ENCODE data around the gene PRLR. TPM values are rescaled to one million over a fixed set of nuclear protein-coding genes. Genes with fewer than 3 reads are reported as not detected.

PRLR gene
- total and polyA plus RNA-seq, 10 donors = 0.02 to 0.82 (median 0.26) TPM

DNA sequence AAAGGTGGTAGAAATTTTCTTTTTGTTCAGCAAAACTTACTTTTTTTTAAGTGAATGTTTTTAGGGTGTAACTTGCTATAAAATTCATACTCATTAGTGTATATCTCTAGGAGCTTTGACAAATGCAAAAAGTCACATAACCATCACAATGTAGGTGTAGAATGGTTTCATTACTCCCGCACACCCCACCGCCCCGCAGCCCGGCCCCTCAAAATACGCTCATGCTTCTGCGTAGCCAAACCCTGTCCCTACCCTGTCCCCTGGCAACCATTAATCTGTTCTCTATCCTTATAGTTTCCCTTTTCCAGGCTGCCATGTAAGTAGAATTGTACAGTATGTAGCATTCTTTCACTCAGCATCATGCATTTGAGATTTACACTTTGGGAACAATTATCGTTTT is 9.2 kb upstream of the PRLR start:
- Histone ChIP-seq H3K4me3 (no peak overlapping the region), H3K9me3 (no peaks in the 10 kb centered on the region), H3K27ac (no peak overlapping the region), H3K4me1 (no peaks in the 10 kb centered on the region), H3K36me3 (no peaks in the 10 kb centered on the region), H3K27me3 (replicated peaks in 1 of 7) (no peaks in the 10 kb centered on the region)
- WGBS, 5 donors = 94 to 98% (median 95%) methylated on average over 7 of the region's 7 CpGs
- TF ChIP-seq POLR2A (IDR thresholded peaks at IDR 0.05) (no peak), POLR2AphosphoS5 (IDR thresholded peaks at IDR 0.05) (no peak), CTCF (IDR thresholded peaks at IDR 0.05 in 8 of 11, conservative IDR thresholded peaks at IDR 0.05 in 3 of 11) (no peak)
- DNase-seq = no peak
- intact Hi-C loops (cut with DNase I; ENCODE audit: low total_unique reads) = no loop called here

DNA sequence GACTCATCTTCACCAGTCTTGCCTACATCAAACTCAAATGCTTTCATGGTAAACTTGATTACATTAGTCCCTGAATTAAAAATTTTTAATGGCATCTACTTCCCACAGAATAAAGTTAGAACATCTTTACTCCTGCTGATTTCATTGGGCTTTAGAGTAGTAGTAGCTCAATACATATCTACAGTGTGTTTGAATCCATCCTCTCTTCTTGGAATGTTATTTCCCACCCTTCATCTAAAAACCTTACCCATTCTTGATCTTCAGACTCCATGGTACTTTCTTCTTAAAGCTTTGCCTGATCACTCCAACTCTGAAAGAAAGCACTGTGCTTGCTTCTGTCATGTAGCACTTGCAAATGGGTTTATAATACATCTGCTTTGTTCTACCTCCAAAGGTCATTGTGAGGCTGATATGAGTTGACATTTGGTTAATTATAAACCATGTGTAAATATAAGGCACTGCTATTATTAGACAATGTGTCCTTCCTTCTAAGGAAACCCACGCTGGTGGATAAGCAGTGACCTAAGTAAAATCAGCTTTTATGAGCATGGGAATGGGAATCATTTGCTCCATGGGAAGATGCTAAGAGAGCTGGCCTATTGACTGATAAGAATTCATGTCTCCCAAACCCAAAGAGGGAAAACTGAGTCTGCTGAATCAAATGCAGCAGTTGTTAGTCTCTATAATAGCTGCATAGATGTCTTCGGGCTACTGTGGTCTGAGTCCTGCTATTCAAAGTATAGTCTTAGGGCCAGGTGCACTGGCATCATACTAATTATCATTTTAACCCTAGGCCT is 7.5 kb upstream of the PRLR start:
- Histone ChIP-seq H3K27me3 (replicated peaks in 1 of 7) (no peaks in the 10 kb centered on the region), H3K27ac (no peak overlapping the region), H3K36me3 (no peaks in the 10 kb centered on the region), H3K4me1 (no peaks in the 10 kb centered on the region), H3K4me3 (no peak overlapping the region), H3K9me3 (no peaks in the 10 kb centered on the region)
- intact Hi-C loops (cut with DNase I; ENCODE audit: low total_unique reads) = no loop called here
- TF ChIP-seq CTCF (IDR thresholded peaks at IDR 0.05 in 8 of 11, conservative IDR thresholded peaks at IDR 0.05 in 3 of 11) (no peak), POLR2A (IDR thresholded peaks at IDR 0.05) (no peak), POLR2AphosphoS5 (IDR thresholded peaks at IDR 0.05) (no peak)
- WGBS, 5 donors = 63 to 81% (median 79%) methylated on average over 2 of the region's 2 CpGs
- DNase-seq = no peak

DNA sequence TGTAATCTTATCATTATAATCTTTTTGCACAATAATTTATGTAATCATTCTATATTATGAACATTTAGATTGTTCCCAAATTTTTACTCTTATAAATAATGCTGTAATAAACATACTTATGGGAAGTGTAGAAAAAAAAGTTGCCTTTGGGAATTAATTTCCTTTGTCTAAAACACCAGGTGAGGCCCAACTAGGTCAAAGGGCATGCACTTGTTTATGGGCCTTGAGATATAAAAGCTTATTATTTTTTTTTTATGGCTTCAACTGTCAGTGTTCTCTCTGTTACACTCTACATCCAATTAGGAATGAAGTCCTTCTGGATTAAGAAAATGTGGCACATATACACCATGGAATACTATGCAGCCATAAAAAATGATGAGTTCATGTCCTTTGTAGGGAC is 6.5 kb upstream of the PRLR start:
- TF ChIP-seq POLR2A (IDR thresholded peaks at IDR 0.05) (no peak), POLR2AphosphoS5 (IDR thresholded peaks at IDR 0.05) (no peak), CTCF (IDR thresholded peaks at IDR 0.05 in 8 of 11, conservative IDR thresholded peaks at IDR 0.05 in 3 of 11) (no peak)

GRCh38 chr5:35233601-35234000 is 3.3 kb upstream of the PRLR start:
- no peak overlapping the region for H3K27ac ChIP-seq
- no peak overlapping the region for H3K4me3 ChIP-seq
- whole genome bisulfite sequencing, 5 donors = 88 to 94% (median 90%) methylated on average over 11 of the region's 11 CpGs
- H3K36me3 ChIP-seq = no peaks in the 10 kb centered on the region
- peaks cover 0 to 16% (median 12%) of the 10 kb centered on the region in 6 donors for H3K4me1 ChIP-seq
- TF ChIP-seq POLR2AphosphoS5 (IDR thresholded peaks at IDR 0.05) (no peak), CTCF (IDR thresholded peaks at IDR 0.05 in 8 of 11, conservative IDR thresholded peaks at IDR 0.05 in 3 of 11) (no peak), POLR2A (IDR thresholded peaks at IDR 0.05) (no peak)
- intact Hi-C loops (cut with DNase I; ENCODE audit: low total_unique reads) = no loop called here
- H3K27me3 ChIP-seq (replicated peaks in 1 of 7) = peaks cover 0 to 41% (median 18%) of the 10 kb centered on the region in 7 donors
- DNase-seq = no peak
- no peaks in the 10 kb centered on the region for H3K9me3 ChIP-seq

More for the DNA sequence above, 6.5 kb upstream of the PRLR start:
- H3K27ac ChIP-seq = no peak overlapping the region
- no peaks in the 10 kb centered on the region for H3K9me3 ChIP-seq
- H3K4me3 ChIP-seq = no peak overlapping the region
- H3K4me1 ChIP-seq = no peaks in the 10 kb centered on the region
- DNase-seq = no peak
- H3K27me3 ChIP-seq (replicated peaks in 1 of 7) = peaks cover 0 to 9% (median 0%) of the 10 kb centered on the region in 7 donors
- intact Hi-C loops (cut with DNase I; ENCODE audit: low total_unique reads) = no loop called here
- H3K36me3 ChIP-seq = no peaks in the 10 kb centered on the region
